Gastroesophageal sphincter (tissue), 3 donors: ENCODE results near the gene STX8.

Source experiments
- POLR2A ChIP-seq, 2 donors: fragments of 450-650 bp; IDR thresholded peaks; one replicate each; pipeline ENCODE4 v1.6.1; 2017; ENCODE audit warnings: antibody characterized with exemption in 2 of 2, mild to moderate bottlenecking in 2 of 2, moderate library complexity in 1 of 2
- TF ChIP-seq, protein P1 (sequence below), 4 experiments: fragments of 200-600 bp in 2 of 4; fragments of 450-650 bp in 2 of 4; sonication (generic) in 1 of 4; IDR thresholded peaks; one replicate each; pipeline ENCODE4 v1.5.1; 2017 to 2019; ENCODE audit warnings: antibody characterized with exemption in 4 of 4, mild to moderate bottlenecking in 2 of 4, moderate library complexity in 2 of 4

DNA sequence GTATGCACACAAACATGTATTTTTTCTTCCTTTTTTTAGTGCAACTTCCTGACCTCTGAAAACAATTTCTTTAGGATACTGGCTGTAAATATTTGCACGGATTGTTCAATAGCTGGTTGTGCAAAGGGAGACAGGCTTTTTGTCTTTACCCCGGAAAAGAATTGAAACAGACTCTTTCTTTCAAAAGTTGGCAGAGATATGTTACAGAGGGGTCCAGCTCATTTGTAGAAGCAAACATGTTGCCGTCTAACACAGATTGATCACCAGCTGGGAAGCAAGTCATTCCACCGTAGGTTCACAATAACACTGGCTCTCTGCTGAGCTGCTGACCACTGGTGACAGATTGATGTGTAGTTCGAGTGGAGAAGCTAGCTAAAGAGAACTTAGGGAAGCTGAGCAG is 130.9 kb downstream of the STX8 start:
- no peak for TF ChIP-seq POLR2A (IDR thresholded peaks at IDR 0.05)
- TF ChIP-seq, protein P1, sequence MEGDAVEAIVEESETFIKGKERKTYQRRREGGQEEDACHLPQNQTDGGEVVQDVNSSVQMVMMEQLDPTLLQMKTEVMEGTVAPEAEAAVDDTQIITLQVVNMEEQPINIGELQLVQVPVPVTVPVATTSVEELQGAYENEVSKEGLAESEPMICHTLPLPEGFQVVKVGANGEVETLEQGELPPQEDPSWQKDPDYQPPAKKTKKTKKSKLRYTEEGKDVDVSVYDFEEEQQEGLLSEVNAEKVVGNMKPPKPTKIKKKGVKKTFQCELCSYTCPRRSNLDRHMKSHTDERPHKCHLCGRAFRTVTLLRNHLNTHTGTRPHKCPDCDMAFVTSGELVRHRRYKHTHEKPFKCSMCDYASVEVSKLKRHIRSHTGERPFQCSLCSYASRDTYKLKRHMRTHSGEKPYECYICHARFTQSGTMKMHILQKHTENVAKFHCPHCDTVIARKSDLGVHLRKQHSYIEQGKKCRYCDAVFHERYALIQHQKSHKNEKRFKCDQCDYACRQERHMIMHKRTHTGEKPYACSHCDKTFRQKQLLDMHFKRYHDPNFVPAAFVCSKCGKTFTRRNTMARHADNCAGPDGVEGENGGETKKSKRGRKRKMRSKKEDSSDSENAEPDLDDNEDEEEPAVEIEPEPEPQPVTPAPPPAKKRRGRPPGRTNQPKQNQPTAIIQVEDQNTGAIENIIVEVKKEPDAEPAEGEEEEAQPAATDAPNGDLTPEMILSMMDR (IDR thresholded peaks at IDR 0.05) = no peak
